ENCODE results near the gene FOS.
A peak's percentile ranks its signal among the peaks of the same experiment; 100 is the strongest.
"Not testable (repeated sequence)": the region's sequence is repeated elsewhere in the genome, so short reads cannot be mapped to it uniquely, and the experiment has no call there.

Gene FOS

DNA sequence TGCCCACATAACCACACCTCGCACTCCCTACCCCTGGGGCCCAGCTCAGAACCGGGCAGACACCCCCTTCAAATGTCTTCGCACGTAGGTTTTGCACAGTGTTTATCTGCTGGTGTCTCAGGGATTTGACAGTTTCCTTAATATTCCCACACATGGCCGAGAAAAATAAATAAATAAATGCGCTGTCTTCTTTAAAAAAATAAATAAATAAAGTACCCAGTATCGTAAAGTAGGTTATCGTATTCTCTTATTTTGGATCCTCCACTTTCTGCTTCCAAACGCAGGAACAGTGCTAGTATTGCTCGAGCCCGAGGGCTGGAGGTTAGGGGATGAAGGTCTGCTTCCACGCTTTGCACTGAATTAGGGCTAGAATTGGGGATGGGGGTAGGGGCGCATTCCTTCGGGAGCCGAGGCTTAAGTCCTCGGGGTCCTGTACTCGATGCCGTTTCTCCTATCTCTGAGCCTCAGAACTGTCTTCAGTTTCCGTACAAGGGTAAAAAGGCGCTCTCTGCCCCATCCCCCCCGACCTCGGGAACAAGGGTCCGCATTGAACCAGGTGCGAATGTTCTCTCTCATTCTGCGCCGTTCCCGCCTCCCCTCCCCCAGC, 710 bp upstream of the FOS start:
- DNase-seq, result no peak

DNA sequence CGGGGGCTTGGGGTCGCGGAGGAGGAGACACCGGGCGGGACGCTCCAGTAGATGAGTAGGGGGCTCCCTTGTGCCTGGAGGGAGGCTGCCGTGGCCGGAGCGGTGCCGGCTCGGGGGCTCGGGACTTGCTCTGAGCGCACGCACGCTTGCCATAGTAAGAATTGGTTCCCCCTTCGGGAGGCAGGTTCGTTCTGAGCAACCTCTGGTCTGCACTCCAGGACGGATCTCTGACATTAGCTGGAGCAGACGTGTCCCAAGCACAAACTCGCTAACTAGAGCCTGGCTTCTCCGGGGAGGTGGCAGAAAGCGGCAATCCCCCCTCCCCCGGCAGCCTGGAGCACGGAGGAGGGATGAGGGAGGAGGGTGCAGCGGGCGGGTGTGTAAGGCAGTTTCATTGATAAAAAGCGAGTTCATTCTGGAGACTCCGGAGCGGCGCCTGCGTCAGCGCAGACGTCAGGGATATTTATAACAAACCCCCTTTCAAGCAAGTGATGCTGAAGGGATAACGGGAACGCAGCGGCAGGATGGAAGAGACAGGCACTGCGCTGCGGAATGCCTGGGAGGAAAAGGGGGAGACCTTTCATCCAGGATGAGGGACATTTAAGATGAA, 630 bp downstream of the FOS start:
- no peak for DNase-seq

DNA sequence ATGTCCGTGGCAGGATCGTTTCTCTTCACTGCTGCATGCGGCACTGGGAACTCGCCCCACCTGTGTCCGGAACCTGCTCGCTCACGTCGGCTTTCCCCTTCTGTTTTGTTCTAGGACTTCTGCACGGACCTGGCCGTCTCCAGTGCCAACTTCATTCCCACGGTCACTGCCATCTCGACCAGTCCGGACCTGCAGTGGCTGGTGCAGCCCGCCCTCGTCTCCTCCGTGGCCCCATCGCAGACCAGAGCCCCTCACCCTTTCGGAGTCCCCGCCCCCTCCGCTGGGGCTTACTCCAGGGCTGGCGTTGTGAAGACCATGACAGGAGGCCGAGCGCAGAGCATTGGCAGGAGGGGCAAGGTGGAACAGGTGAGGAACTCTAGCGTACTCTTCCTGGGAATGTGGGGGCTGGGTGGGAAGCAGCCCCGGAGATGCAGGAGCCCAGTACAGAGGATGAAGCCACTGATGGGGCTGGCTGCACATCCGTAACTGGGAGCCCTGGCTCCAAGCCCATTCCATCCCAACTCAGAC, 1.2 kb downstream of the FOS start:
- no peak for DNase-seq

DNA sequence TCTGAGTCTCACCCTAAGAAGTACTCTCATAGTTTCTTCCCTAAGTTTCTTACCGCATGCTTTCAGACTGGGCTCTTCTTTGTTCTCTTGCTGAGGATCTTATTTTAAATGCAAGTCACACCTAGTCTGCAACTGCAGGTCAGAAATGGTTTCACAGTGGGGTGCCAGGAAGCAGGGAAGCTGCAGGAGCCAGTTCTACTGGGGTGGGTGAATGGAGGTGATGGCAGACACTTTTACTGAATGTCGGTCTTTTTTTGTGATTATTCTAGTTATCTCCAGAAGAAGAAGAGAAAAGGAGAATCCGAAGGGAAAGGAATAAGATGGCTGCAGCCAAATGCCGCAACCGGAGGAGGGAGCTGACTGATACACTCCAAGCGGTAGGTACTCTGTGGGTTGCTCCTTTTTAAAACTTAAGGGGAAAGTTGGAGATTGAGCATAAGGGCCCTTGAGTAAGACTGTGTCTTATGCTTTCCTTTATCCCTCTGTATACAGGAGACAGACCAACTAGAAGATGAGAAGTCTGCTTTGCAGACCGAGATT, 1.7 kb downstream of the FOS start:
- no peak for DNase-seq

DNA sequence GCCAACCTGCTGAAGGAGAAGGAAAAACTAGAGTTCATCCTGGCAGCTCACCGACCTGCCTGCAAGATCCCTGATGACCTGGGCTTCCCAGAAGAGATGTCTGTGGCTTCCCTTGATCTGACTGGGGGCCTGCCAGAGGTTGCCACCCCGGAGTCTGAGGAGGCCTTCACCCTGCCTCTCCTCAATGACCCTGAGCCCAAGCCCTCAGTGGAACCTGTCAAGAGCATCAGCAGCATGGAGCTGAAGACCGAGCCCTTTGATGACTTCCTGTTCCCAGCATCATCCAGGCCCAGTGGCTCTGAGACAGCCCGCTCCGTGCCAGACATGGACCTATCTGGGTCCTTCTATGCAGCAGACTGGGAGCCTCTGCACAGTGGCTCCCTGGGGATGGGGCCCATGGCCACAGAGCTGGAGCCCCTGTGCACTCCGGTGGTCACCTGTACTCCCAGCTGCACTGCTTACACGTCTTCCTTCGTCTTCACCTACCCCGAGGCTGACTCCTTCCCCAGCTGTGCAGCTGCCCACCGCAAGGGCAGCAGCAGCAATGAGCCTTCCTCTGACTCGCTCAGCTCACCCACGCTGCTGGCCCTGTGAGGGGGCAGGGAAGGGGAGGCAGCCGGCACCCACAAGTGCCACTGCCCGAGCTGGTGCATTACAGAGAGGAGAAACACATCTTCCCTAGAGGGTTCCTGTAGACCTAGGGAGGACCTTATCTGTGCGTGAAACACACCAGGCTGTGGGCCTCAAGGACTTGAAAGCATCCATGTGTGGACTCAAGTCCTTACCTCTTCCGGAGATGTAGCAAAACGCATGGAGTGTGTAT, 2.4 kb downstream of the FOS start:
- DNase-seq, result no peak

DNA sequence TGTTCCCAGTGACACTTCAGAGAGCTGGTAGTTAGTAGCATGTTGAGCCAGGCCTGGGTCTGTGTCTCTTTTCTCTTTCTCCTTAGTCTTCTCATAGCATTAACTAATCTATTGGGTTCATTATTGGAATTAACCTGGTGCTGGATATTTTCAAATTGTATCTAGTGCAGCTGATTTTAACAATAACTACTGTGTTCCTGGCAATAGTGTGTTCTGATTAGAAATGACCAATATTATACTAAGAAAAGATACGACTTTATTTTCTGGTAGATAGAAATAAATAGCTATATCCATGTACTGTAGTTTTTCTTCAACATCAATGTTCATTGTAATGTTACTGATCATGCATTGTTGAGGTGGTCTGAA, 3.0 kb downstream of the FOS start:
- no peak for DNase-seq

DNA sequence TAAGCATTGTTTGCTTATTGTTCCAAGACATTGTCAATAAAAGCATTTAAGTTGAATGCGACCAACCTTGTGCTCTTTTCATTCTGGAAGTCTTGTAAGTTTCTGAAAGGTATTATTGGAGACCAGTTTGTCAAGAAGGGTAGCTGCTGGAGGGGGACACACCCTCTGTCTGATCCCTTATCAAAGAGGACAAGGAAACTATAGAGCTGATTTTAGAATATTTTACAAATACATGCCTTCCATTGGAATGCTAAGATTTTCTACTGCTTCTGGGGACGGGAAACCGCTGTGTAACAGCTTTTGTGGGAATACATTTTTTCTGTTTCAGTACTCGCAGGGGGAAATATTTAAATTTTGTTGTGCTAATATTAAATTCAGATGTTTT, 3.5 kb downstream of the FOS start:
- no peak for DNase-seq

DNA sequence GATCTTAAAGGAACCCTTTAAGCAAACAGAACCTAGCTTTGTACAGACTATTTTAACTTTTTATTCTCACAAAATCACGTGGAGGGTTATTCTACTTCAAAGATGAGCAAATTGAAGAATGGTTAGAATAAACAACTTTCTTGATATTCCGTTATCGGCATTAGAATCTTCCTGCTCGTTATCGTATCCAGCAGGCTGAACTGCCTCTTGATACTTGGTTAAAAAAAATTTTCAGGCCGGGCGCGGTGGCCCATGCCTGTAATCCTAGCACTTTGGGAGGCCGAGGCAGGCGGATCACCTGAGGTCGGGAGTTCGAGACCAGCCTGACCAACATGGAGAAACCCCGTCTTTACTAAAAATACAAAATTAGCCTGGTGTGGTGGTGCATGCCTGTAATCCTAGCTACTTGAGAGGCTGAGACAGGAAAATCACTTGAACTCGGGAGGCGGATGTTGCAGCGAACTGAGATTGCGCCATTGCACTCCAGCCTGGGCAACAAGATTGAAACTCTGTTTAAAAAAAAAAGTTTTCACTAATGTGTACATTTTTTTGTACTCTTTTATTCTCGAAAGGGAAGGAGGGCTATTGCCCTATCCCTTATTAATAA, 4.0 kb downstream of the FOS start:
- DNase-seq, result not testable (repeated sequence)

DNA sequence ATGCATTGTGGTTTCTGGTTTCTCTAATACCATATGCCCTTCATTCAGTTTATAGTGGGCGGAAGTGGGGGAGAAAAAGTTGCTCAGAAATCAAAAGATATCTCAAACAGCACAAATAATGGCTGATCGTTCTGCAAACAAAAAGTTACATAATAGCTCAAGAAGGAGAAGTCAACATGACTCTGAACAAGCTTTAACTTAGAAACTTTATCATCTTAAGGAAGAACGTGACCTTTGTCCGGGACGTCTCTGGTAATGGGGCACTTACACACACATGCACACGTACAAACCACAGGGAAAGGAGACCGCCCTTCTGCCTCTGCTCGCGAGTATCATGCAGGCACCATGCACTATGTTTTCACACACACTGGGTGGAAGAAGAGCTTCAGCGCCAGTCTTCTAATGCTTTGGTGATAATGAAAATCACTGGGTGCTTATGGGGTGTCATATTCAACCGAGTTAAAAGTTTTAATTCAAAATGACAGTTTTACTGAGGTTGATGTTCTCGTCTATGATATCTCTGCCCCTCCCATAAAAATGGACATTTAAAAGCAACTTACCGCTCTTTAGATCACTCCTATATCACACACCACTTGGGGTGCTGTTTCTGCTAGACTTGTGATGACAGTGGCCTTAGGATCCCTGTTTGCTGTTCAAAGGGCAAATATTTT, 4.7 kb downstream of the FOS start:
- no peak for DNase-seq

DNA sequence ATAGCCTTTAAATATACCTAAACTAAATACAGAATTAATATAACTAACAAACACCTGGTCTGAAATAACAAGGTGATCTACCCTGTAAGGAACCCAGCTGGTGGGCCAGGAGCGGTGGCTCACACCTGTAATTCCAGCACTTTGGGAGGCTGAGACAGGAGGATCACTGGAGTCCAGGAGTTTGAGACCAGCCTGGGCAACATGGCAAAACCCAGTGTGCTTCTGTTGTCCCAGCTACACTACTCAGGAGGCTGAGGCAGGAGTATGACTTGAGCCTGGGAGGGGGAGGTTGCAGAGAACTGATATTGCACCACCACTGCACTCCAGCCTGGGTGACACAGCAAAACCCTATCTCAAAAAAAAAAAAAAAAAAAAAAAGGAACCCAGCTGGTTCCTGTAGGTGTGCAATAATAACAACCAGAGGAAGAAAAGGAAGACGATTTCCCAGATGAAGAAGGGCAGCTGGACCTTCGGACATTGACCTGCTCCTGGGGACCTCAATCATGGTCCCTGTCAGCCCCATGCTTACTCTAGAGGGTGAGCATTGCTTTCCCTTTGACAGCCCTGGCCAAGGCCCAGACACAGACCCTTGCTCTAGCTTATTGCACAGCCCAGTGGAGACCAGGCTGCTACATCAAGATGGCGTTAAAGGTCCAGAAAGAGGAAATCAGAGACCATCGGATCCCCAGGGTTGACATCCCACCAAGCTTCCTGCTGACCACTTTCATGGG, 5.4 kb downstream of the FOS start:
- DNase-seq, result no peak

DNA sequence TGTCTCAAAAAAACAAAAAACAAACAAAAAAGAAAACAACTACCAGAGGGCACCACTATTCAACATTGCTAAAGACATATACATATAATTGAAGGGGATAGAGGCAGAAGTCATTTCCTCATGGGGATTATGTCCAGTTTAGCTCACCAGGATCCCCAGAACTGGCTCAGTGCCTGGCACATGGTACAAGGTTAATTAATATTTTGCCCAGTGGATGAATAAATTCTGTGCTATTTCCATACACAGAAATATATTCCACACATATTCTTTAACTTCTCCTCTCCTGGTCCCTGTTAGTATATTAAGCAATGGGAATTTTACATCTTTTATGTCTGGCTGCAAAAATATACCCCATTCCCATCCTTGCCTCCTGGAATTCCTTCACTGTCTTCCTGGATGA, 6.7 kb downstream of the FOS start:
- DNase-seq, result no peak

DNA sequence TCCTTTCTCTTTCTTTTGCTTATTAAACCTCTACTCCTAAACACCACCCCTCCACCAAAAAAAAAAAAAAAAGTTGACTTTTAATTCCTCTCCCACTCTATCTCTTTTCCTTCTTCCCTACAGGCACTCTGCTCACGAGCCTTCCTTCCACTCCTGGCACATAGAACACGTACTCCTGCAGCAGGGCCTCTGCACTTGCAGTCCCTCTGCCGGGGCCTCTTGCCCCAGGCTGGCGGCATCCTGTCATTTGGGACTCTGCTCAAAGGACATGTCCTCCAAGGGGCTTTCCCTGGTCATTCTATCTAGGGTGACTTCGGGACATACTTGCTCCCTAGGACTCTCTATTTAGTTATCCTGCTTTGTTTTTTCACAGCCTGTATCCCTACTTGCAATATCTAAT, 7.7 kb downstream of the FOS start:
- DNase-seq, result no peak

DNA sequence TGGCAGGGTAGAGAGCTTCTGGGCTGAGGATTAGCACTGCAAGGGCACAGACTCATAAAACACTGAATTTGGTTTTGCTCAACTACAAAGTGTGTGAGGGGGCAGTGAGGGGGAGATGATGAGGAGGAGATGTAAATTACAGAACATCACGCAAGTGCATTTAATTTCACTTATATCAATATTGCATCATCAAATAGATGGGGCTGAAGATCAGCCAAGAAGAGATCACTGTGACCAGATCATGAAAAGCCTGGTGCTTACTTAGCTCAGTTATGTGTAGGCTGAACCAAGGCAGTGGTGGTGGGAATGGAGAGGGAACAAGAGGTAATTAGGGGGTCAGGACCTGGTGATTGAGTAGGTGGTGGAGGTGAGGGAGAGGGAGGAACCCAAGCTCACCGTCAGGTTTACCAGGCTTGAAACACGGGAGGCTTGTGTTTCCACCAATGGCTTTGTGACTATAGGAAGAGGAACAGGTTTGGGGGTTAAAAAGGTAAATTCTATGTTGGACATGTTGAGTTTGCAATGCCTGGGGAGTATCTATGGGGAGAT, 11.3 kb downstream of the FOS start:
- no peak for DNase-seq

DNA sequence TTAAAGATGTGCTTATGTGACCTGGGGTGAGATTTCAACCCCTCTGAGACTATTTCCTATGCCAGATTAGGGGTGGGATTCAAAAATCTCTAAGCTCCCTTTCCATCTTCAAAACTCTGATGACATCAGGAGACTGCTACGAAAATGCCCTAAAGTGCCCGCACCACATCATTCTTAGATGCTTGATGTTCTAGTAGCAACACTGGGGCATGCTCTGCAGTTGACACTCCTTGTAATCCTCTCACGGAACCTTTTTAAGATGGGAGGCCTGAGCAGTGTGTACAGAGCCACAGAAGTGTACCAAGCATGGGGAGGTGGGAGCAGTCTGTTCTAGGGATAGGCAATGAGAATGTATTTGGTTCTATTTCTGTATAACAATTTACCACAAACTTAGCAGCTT, 12.2 kb downstream of the FOS start:
- DNase-seq, result no peak

DNA sequence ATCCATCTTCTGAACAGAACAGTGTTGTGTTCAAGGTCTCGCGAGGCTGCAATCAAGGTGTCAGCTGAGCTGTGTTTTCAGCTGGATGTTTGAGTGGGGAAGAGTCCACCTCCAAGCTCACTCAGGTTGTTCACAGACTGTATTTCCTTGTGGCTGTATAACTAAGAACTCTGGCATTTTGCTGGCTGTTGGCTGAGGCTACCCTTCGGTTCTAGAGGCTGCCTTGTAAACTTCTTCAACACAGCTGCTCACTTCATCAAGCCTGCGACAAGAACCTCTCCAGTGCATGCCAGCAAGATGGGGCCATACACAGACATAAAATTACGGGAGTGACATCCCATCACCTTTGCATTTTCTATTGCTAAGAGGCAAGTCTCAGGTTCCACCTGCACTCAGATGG, 12.7 kb downstream of the FOS start:
- DNase-seq, result no peak

DNA sequence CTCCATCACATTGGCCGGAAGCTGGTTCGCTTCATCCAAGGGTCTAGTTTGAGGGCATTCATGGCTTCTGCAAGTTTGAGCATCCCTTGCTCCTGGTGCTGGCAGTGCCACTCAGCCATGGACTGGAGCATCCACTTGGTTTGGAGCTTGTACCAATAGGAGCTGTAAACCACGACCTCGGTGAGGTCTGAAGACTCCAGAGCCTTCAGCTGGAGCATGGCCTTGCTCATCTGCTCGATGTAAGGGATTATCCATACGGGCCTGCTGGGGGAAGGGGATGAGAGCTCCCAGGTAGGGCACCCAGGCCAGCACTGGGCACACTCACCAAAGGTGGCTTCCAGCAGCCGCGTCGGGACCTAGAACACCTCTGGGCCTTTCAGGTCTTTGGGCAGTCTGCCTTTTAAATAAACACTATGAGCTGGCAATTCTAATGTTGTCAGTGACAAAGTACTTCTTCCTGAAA, 13.5 kb downstream of the FOS start:
- DNase-seq, result no peak

DNA sequence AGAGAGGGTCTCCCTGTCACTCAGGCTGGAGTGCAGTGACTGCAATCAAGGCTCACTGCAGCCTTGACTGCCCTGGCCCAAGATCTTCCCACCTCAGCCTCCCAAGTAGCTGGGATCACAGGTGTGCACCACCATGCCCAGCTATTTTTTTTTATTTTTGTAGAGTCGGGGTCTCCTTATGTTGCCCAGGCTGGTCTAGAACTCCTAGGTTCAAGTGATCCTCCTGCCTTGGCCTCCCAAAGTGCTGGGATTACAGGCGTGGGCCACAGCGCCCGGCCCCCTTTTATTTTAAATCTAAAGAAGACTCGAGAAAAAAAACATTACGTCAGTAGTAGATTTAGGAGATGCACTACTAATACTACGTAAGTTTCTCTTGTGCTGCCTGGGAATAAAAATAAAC, 14.3 kb downstream of the FOS start:
- DNase-seq, result no peak

DNA sequence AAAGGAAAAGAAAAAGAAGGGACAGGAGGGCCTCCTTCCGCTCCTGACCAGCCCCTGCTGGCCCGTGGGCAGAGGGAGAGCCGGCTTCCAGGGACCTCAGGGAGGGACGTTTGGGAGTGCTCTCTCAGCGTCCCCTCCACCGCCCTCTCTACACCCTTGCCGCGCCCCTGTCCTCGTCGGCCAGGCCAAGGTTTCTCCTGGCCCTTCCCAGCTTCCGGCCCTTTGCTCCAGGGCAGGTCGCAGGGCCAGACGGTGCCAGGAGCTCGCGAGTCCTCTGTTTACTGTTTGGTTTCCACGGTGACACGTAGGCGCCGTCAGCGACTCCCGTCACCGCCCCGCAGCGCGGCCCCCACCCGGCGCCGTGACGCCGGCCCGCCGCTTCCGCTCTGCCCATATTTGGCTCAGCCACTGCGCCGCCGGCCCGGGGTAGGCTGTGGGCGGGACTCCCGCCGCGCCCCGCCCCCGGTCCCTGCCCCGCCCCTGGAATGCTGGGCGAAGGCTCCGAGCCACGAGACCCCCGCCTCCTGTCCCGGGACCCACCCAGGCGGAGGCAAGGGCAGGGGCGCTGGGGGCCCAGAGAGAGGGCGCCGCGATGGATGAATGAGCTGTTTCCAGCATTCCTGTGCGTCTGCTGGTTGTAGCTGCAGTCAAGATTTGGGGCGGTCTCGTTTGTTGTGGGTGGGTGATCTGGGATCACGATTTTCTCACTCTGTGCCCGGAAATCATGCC, 15.5 kb downstream of the FOS start:
- DNase-seq, result peak; percentile 55 to 69

DNA sequence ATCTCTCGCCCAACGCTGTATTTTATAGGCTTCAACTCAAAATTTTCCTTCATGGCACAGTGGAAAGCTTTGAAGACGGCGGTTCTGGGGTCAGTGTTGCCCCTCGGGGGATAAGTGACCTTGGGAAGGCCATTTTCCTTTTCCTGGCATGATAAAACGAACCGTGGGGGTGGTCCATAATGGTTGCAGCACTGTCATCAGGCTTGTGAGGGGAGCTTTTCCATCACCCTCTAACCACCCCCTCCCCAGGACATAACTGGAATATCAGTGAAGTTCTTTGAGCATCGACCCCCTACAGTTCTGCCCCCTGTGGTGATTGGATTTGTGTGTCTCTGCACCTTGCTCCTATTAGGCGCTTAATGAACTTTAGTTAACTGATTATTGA, 16.0 kb downstream of the FOS start:
- no peak for DNase-seq

DNA sequence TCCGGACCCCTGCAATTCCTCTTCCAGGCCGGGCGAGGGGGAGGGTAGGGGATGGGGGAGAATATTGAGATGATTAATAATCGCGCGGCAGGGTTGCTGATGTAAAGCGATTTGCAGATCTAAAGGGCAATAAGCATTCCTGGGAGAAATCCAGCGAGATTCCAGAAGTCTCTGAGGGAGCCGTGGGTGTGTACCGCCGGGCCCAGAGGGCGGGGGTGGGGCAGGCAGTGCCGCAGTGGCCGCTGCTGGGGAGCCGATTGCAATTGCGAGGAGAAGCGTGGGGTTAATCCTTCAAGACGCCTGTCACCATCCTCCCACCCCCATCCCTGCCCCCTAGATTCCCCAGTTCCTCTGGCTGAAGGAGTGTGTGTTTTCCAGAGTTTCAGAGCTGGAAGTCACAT, 16.4 kb downstream of the FOS start:
- DNase-seq, result no peak
